ENCODE measurements around the gene KIF1B.

DNA sequence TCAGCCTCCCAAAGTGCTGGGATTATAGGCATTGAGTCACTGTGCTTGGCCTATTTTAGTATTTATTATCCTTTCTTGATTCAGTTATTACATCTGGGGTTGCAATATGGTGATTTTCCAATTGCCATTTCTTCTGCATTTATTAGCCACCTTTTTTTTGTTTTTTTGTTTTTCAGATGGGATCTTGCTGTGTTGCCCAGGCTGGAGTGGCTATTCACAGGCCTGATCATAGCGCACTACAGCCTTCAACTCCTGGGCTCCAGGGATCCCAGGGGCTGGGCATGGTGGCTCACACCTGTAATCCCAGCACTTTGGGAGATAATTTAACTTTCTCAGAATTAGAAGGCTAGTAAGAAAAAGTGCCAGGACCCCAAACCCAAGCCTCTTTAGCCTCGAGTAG is 106.4 kb downstream of the KIF1B start:
- TF ChIP-seq, protein P1, sequence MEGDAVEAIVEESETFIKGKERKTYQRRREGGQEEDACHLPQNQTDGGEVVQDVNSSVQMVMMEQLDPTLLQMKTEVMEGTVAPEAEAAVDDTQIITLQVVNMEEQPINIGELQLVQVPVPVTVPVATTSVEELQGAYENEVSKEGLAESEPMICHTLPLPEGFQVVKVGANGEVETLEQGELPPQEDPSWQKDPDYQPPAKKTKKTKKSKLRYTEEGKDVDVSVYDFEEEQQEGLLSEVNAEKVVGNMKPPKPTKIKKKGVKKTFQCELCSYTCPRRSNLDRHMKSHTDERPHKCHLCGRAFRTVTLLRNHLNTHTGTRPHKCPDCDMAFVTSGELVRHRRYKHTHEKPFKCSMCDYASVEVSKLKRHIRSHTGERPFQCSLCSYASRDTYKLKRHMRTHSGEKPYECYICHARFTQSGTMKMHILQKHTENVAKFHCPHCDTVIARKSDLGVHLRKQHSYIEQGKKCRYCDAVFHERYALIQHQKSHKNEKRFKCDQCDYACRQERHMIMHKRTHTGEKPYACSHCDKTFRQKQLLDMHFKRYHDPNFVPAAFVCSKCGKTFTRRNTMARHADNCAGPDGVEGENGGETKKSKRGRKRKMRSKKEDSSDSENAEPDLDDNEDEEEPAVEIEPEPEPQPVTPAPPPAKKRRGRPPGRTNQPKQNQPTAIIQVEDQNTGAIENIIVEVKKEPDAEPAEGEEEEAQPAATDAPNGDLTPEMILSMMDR (IDR thresholded peaks at IDR 0.05; ENCODE audit: borderline replicate concordance, extremely low read depth, low read length, poor library complexity, severe bottlenecking): no peak
- TF ChIP-seq EZH2 (IDR thresholded peaks at IDR 0.05; ENCODE audit: borderline replicate concordance, low read depth, low read length, severe bottlenecking): no peak
